Measurements from ENCODE around the gene ATP2C2.
"Not testable (repeated sequence)": the region's sequence is repeated elsewhere in the genome, so short reads cannot be mapped to it uniquely, and the experiment has no call there.

The ATP2C2 gene

DNA sequence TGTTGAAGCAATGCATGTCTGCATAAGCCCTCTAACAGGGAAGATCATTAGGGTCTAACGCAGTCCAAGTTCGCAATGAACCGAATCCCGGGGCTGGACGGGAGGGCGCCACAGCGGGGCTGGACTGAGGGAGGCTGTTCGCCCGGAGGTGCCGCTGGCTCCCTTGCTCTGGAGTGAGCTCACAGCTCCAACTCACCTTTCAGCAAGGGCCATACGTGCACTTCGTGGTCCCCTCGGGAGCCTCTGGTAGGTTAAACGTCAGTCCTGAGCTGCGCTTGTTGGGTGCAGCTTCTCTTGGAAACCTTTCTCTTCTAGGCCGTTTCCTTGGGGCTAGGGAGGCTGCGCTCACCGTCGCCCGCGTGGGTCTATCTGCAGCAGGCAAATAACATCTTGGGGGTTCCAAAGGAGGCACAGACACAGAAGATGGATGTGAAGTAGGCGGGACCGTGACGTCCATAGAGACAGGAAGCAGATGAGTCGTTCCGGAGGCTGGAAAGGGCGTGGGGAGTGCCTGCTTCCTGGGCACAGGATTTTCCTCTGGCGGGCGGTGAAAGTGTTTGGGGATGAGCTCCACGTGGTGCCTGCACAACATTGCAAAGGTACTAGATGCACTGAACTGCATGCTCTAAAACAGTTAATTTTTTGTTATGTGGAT lies 21.9 kb downstream of the ATP2C2 start:
- TF ChIP-seq MYC (IDR thresholded peaks at IDR 0.05; ENCODE audit: low read depth, low read length) (no peak), POLR2A (IDR thresholded peaks at IDR 0.05; ENCODE audit: extremely low read depth, insufficient read length) (no peak)
- TF ChIP-seq, protein P1, sequence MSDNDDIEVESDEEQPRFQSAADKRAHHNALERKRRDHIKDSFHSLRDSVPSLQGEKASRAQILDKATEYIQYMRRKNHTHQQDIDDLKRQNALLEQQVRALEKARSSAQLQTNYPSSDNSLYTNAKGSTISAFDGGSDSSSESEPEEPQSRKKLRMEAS (IDR thresholded peaks at IDR 0.05; ENCODE audit: low read depth, low read length): no peak
- TF ChIP-seq, protein P2, sequence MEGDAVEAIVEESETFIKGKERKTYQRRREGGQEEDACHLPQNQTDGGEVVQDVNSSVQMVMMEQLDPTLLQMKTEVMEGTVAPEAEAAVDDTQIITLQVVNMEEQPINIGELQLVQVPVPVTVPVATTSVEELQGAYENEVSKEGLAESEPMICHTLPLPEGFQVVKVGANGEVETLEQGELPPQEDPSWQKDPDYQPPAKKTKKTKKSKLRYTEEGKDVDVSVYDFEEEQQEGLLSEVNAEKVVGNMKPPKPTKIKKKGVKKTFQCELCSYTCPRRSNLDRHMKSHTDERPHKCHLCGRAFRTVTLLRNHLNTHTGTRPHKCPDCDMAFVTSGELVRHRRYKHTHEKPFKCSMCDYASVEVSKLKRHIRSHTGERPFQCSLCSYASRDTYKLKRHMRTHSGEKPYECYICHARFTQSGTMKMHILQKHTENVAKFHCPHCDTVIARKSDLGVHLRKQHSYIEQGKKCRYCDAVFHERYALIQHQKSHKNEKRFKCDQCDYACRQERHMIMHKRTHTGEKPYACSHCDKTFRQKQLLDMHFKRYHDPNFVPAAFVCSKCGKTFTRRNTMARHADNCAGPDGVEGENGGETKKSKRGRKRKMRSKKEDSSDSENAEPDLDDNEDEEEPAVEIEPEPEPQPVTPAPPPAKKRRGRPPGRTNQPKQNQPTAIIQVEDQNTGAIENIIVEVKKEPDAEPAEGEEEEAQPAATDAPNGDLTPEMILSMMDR (IDR thresholded peaks at IDR 0.05; ENCODE audit: low read depth, low read length): no peak

DNA sequence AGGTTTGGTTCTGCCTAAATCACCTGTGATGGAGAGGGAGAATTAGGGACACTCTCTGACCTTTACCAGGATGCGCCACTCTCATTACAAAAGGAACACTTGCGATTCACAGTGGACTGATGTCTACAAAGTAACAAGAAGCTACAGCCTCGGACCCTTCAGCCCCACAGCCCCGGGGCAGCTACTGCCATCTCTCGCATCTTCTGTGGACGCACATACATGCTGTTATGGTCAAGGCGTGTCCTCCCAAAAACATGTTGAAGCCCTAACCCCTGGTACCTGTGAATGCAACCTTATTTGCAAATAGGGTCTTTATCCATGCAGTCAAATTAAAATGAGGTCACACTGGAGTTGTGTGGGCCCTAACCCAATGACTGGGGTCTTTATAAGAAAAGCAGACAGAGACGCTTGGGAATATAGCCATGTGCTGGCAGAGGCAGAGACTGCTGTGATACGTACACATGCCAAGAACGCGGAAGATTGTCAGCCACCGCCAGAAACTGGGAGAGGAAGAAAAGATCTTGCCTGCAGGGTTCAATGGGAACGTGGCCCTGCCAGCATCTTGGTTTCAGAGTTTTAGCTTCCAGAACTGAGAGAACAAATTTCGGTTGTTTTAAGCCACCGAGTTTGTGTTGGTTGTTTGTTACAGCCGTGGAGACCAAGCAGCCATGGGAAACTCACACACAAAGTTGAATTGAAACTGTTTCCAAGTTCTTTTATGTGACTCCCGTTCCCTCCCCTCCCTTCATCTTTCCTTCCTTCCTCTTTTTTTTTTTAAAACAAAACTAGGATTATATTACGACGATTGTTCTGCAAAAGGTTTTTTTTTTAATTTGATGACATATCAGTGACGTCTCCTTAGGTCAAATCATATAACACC lies 23.1 kb downstream of the ATP2C2 start:
- peak; percentile 34 for DNase-seq (ENCODE audit: low read depth)
- no peak overlapping the region for H3K4me3 ChIP-seq (ENCODE audit: low read depth, low read length)
- TF ChIP-seq POLR2A (IDR thresholded peaks at IDR 0.05; ENCODE audit: extremely low read depth, insufficient read length) (no peak), MYC (IDR thresholded peaks at IDR 0.05; ENCODE audit: low read depth, low read length) (no peak)
- TF ChIP-seq, protein P2 (IDR thresholded peaks at IDR 0.05; ENCODE audit: low read depth, low read length): no peak
- TF ChIP-seq, protein P1 (IDR thresholded peaks at IDR 0.05; ENCODE audit: low read depth, low read length): no peak

More for the DNA sequence above, 21.9 kb downstream of the ATP2C2 start:
- no peak for DNase-seq (ENCODE audit: low read depth)
- H3K4me3 ChIP-seq (ENCODE audit: low read depth, low read length): no peak overlapping the region

DNA sequence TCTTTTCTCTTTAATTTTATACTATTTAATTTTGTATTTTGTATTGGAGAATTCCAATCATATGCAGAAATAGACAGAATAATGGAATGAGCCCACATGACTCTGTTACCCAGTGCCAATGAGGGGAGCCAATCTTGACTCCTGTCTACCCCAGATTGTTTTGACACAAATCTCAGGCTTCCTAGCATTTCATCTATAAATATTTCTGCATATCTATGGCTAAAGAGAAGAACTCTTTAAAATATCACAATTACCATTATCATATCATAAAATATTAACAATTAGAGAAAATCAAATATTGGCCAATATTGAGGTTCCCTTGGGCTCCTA lies 23.7 kb downstream of the ATP2C2 start:
- H3K4me3 ChIP-seq (ENCODE audit: low read depth, low read length): no peak overlapping the region
- TF ChIP-seq MYC (IDR thresholded peaks at IDR 0.05; ENCODE audit: low read depth, low read length) (no peak), POLR2A (IDR thresholded peaks at IDR 0.05; ENCODE audit: extremely low read depth, insufficient read length) (no peak)
- TF ChIP-seq, protein P1 (IDR thresholded peaks at IDR 0.05; ENCODE audit: low read depth, low read length): no peak
- TF ChIP-seq, protein P2 (IDR thresholded peaks at IDR 0.05; ENCODE audit: low read depth, low read length): no peak
- DNase-seq (ENCODE audit: low read depth): no peak

DNA sequence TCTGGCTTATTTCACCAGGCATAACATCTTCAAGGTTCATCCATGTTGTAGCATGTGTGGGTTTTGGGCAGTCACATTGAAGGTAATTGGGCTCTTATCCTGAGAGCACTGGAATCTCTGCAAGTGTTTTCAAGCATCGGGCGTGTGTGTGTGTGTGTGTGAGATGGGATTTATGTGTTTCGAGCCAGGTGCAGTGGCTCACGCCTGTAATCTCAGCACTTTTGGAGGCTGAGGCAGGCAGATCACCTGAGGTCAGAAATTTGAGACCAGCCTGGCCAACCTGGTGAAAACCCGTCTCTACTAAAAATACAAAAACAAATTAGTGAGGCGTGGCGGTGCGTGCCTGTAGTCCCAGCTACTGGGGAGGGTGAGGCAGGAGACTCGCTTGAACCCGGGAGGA lies 27.7 kb downstream of the ATP2C2 start:
- not testable (repeated sequence) for DNase-seq (ENCODE audit: low read depth); H3K4me3 ChIP-seq (ENCODE audit: low read depth, low read length)

DNA sequence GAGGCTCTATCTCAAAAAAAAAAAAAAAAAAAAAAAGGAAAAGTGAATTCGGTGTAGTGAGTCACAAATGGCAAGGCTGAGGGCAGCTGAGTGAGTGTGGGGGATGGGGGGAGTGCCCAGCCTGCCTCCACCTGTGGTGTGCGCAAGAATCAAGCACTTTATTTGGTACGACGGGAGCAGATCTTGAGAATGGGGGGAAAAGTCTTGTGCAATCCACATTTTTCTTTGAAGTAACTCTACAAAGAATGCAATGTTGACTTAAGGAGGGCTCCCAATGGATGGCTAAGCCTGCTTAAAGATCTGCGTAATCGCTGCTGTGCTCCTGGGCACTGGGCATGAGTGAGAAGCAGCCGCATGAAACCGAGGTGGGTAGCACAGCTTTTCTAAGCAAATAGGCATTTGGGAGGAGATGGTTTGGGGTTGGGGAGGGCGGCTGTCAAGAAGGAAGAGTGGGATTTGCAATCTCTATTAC lies 28.2 kb downstream of the ATP2C2 start:
- no peak overlapping the region for H3K4me3 ChIP-seq (ENCODE audit: low read depth, low read length)
- TF ChIP-seq MYC (IDR thresholded peaks at IDR 0.05; ENCODE audit: low read depth, low read length): no peak
- TF ChIP-seq, protein P1 (IDR thresholded peaks at IDR 0.05; ENCODE audit: low read depth, low read length): no peak
- TF ChIP-seq, protein P2 (IDR thresholded peaks at IDR 0.05; ENCODE audit: low read depth, low read length): no peak
- no peak for TF ChIP-seq POLR2A (IDR thresholded peaks at IDR 0.05; ENCODE audit: extremely low read depth, insufficient read length)
- DNase-seq (ENCODE audit: low read depth): no peak

DNA sequence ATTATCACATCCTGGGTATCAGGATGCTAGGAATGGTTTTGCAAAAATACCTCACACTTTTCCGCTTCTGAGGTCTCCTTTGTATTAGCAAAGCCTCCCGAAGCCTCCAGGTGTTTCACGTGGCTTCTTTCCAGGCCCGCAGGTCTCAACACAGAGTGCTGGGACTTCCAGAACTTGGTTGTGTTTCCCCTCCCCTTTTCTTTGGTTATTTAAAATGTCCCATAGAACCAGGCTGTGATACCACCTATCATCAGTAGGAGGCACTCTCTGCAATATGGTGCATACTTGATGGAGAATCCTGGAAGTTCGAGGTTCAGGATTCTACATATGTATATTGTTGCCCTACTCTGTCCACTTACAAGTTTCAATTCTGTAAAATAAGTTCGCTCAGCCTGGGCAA lies 28.8 kb downstream of the ATP2C2 start:
- DNase-seq (ENCODE audit: low read depth): no peak
- no peak overlapping the region for H3K4me3 ChIP-seq (ENCODE audit: low read depth, low read length)
- TF ChIP-seq, protein P2 (IDR thresholded peaks at IDR 0.05; ENCODE audit: low read depth, low read length): peak; percentile 29
- no peak for TF ChIP-seq POLR2A (IDR thresholded peaks at IDR 0.05; ENCODE audit: extremely low read depth, insufficient read length)
